Activated CD8-positive, alpha-beta memory T cell treated with anti-CD3 and anti-CD28 coated beads for 36 hours (primary cell): ENCODE data around the gene CCDC187. TPM values are rescaled to one million over a fixed set of nuclear protein-coding genes. Genes with fewer than 3 reads are reported as not detected.

ENCODE experiments used
- CTCF ChIA-PET: fragments of 350-600 bp; sonication (Branson Sonifier 250); formaldehyde crosslinking; loops from one replicate; lab custom pipeline; 2021; ENCODE audit warnings: antibody characterized with exemption; lab: Charles Lee
- POLR2A ChIA-PET: fragments of 350-600 bp; sonication (Branson Sonifier 250); formaldehyde crosslinking; loops from one replicate; lab custom pipeline; 2021; ENCODE audit warnings: antibody characterized with exemption; lab: Charles Lee
- total RNA-seq, 2 experiments: library from RNA; stranded (reverse); gene quantifications; one replicate each; pipeline ENCODE4 v1.2.3, GENCODE V29; 2021

CCDC187 gene
- total RNA-seq, 2 experiments from 2014 or later, result not detected

- CTCF ChIA-PET, result no interaction called here
These were observed 37.3 kb upstream of the CCDC187 start for GRCh38 chr9:136341042-136341655.

GRCh38 chr9:136340356-136341041 is 36.6 kb upstream of the CCDC187 start:
- CTCF ChIA-PET, result interaction anchor here (0.6 kb wide), 1 partner anchor 199 kb away, joined by 3 read pairs; no protein-coding TSS in a partner anchor
- POLR2A ChIA-PET, result no interaction called here

More at GRCh38 chr9:136341042-136341655, 37.3 kb upstream of the CCDC187 start:
- POLR2A ChIA-PET, result no interaction called here

DNA sequence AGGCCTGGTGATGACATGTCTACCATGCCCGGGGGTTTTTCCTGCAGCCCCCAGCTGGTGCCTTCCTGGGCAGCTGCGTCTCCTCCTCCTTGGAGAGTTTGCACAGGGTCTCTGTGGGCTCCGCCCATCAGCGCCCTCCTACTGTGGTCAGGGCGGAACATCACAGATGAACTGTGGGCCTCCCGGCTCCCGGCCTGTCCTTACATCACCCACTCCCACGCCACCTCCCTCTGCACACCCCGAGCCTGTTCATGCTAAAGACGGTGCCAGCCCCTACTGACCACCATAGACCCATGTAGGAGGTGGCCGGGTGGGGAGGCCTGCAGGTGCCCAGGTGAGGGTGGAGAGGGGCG is 36.0 kb upstream of the CCDC187 start:
- CTCF ChIA-PET, result interaction anchor here (0.6 kb wide), 1 partner anchor 200 kb away, joined by 3 read pairs; no protein-coding TSS in a partner anchor
- POLR2A ChIA-PET, result no interaction called here

- POLR2A ChIA-PET, result no interaction called here
- CTCF ChIA-PET, result no interaction called here
These were observed 35.5 kb upstream of the CCDC187 start for GRCh38 chr9:136339173-136339957.

DNA sequence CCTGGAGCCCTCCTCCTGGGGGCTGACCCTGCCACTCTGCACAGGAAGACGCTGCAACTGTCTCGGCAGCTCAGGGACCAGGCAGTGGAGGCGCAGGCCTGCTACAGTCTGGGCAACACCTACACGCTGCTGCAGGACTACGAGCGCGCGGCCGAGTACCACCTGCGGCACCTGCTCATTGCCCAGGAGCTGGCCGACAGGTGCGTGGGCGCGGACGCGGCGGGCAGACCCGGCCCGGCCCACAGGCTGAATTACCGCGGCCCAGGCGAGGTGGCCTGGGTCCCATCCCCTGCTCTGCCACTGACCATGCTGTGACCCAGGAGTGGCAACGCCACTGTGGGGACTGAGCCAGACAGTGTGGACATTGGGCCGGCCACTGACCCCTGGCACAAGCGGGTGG is 34.6 kb upstream of the CCDC187 start:
- CTCF ChIA-PET, result no interaction called here
- POLR2A ChIA-PET, result interaction anchor here (0.9 kb wide), 1 partner anchor 24 kb away, joined by 3 read pairs; no protein-coding TSS in a partner anchor

- POLR2A ChIA-PET, result interaction anchor here (0.5 to 0.9 kb wide), 3 partner anchors 25 to 252 kb away, joined by 3 to 4 read pairs (median 3); partner anchors contain the start of gene DNLZ
- CTCF ChIA-PET, result interaction anchor here (1.3 to 1.8 kb wide), 2 partner anchors 8 to 24 kb away, joined by 4 read pairs; no protein-coding TSS in a partner anchor
These were observed 33.8 kb upstream of the CCDC187 start for GRCh38 chr9:136337416-136338395.

GRCh38 chr9:136336881-136337280 is 33.0 kb upstream of the CCDC187 start:
- ChIA-PET CTCF (interaction anchor here (1.3 to 1.8 kb wide), 2 partner anchors 9 to 24 kb away, joined by 4 read pairs; no protein-coding TSS in a partner anchor), POLR2A (interaction anchor here (0.7 kb wide), 1 partner anchor 27 kb away, joined by 3 read pairs; the partner anchor contains the start of gene DNLZ)

DNA sequence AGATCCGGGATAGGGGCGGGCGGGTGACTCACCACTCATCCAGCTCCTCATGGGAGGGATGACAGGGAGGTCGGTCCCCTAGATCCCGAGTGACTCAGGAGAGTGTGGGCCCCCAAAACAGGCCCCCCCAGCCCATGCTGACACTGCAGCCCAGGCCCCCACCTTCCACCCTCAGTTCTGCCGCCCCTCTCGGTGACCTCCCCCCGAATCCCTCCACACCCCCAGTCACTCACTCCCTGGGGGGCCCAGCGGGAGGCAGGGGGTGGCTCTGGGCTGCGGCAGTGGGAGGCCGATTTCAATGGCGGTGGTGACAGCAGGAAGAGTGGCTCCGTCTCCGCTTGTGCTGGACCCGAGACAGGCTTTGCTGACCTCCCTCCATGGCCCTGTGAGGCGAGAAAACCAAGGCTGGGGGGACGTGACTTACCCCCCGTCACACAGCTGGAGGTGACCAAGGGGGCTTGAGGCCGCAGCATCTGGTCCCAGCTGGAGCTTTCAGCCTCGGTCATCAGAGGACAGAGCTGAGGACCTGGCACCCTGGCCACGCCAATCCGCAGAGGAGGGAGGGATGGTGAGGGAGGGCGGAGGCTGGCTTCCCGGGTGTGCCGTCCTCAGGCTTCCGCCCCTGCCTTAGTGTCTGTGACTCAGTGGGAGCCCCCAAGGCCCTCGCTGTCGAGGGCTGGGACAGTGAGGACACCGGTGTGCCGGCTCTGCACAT is 32.4 kb upstream of the CCDC187 start:
- ChIA-PET CTCF (interaction anchor here (1.8 kb wide), 1 partner anchor 23 kb away, joined by 4 read pairs; no protein-coding TSS in a partner anchor), POLR2A (interaction anchor here (0.7 kb wide), 1 partner anchor 28 kb away, joined by 3 read pairs; the partner anchor contains the start of gene DNLZ)

DNA sequence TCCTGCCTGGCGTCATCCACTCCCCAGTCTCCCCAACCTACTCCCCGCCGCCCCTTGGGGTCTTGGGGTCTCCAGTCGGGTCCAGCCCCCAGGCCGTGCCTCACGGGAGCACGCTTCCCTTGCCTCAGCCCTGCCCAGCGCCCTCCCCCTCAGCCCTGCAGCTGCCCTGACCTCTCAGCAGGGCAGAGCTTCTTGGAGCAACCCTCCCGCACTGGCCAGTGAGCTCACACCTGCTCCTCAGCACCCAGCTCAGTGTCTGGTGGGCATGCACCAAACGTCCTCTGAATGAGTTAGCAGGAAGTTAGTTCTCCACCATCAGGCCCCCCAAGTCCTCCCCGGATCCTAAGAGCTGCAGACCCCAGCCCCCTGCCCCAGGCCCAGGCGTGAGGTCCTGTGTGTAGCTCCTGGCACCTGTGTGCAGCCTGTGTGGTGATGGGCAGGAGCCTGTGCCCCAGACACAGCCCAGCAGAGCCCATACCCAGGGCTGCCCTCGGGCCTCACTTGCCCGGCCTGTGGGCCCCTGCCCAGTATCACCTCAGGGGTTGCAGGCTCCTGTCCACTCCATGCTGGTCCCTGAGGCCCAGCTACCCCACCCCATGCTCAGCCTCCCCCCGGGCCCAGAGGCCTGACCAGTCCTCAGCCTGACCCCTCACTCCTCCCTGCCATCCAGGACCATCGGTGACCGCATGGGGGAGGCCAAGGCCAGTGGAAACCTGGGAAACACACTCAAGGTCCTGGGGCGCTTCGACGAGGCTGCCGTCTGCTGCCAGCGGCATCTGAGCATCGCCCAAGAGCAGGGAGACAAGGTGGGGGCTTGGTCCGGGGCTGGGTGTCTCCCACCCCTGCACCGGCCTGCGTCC is 31.6 kb upstream of the CCDC187 start:
- ChIA-PET POLR2A (no interaction called here), CTCF (no interaction called here)

DNA sequence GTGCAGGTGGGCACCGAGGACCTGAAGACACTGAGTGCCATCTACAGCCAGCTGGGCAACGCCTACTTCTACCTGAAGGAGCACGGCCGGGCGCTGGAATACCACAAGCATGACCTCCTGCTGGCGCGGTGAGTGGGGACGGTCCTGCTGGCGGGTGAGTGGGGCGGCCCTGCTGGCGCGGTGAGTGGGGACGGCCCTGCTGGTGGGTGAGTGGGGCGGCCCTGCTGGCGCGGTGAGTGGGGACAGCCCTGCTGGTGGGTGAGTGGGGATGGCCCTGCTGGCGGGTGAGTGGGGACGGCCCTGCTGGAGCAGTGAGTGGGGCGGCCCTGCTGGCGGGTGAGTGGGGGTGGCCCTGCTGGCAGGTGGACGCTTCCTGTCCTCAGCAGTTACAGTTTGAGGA is 30.6 kb upstream of the CCDC187 start:
- ChIA-PET CTCF (no interaction called here), POLR2A (no interaction called here)

DNA sequence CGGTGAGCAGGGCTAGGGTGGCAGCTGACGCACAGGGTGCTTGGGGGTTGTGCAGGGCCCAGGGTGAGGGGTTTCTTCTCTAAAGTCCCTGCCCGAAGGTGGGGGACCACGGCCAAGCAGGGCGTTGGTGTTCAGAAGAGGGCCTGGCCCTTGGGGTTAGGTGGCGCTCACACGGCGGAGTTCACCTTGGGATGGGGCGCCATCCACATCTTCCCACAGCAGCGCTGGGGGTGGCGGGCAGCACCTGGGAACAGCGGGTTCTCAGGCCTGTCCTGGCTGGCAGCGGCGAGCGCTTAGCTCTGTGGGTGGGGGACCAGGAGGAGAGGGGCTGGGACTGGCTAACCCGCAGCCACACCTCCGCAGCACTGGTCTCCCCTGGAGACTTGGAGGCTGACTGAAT is 29.6 kb upstream of the CCDC187 start:
- ChIA-PET CTCF (no interaction called here), POLR2A (no interaction called here)

GRCh38 chr9:136333045-136333444 is 29.2 kb upstream of the CCDC187 start:
- POLR2A ChIA-PET, result no interaction called here
- CTCF ChIA-PET, result no interaction called here

- ChIA-PET POLR2A (no interaction called here), CTCF (interaction anchor here (0.7 kb wide), 1 partner anchor 85 kb away, joined by 4 read pairs; no protein-coding TSS in a partner anchor)
These were observed 28.6 kb upstream of the CCDC187 start for GRCh38 chr9:136332482-136332983.

DNA sequence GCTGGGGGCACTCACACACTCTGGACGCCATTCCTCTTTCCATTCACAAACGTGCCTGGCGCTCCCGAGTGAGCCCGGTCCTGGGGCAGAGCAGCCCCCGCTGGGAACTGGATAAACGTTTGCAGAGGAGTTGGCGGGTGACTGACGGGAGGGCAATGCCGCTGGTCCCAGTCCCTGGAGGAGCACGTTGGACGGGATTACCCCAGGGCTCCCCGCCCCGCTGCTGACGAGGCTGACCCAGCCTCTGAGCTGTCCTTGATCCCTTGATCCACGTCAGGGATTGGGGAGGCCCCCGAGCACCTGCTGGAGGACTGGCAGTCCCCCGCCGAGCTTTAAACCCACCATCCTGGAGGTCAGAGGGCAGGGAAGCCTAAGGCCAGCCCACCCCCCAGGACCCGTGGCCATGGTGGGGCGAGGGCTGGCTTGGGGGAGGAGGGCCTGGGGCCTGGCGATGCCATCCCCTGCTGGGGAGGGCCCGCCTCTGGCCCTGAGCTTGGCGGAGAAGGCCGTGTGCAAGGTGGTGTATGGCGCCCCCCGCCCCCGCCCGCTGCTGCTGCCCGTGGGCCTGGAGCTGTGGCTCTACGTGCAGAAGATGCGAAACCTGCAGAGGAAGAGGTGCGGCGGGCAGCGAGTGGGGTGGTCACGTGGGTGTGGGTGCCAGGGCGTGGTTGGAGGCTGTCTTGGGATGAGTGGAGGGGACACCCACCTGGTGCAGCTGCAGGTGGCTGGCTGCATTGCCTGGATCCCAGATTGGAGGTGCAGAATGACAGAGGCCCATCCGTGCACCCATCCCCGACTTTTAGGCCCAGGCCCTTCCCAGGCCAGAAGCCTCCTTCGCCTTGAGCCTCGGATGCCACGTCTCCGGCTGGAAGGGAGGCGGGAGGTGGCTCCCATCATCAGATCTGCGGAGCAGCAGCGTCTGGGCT is 27.9 kb upstream of the CCDC187 start:
- ChIA-PET CTCF (interaction anchor here (0.7 kb wide), 1 partner anchor 86 kb away, joined by 4 read pairs; no protein-coding TSS in a partner anchor), POLR2A (no interaction called here)

DNA sequence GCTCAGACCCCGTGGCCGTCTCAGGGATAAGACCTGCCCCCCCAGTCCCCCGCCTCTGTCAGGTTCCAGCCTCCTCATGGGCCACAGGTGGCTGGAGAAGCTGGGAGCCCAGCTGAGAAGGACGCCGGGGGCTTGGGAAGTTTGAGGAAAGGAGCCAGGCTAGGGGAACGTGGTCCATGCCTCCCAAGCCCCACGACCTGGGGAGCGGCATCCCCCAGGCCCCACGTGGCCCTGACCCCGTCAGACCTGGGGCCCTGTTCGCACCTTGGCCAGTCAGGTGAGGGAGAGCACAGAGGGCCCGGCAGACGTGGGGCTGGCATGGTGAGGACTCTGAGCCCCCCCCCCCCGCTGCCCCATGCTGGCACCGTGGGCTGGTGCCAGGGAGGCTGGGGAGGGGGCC is 27.1 kb upstream of the CCDC187 start:
- ChIA-PET POLR2A (no interaction called here), CTCF (no interaction called here)
